Breast epithelium (tissue), 3 donors: ENCODE data around the gene MVP.

Experiments used
- POLR2A ChIP-seq: fragments of 450-650 bp; IDR thresholded peaks from one replicate; pipeline ENCODE4 v1.6.1; 2016; ENCODE audit warnings: antibody characterized with exemption, mild to moderate bottlenecking, moderate library complexity
- POLR2AphosphoS5 ChIP-seq, 3 donors: sonication (generic); formaldehyde crosslinking; IDR thresholded peaks; one replicate each; pipeline ENCODE4 v1.6.1; 2017; ENCODE audit warnings: antibody characterized with exemption in 3 of 3
- TF ChIP-seq, protein P1 (sequence below), 3 donors: fragments of 450-650 bp; IDR thresholded peaks; one replicate each; pipeline ENCODE4 v1.5.1; 2016 to 2017; ENCODE audit warnings: antibody characterized with exemption in 3 of 3, mild to moderate bottlenecking in 3 of 3, moderate library complexity in 3 of 3

DNA sequence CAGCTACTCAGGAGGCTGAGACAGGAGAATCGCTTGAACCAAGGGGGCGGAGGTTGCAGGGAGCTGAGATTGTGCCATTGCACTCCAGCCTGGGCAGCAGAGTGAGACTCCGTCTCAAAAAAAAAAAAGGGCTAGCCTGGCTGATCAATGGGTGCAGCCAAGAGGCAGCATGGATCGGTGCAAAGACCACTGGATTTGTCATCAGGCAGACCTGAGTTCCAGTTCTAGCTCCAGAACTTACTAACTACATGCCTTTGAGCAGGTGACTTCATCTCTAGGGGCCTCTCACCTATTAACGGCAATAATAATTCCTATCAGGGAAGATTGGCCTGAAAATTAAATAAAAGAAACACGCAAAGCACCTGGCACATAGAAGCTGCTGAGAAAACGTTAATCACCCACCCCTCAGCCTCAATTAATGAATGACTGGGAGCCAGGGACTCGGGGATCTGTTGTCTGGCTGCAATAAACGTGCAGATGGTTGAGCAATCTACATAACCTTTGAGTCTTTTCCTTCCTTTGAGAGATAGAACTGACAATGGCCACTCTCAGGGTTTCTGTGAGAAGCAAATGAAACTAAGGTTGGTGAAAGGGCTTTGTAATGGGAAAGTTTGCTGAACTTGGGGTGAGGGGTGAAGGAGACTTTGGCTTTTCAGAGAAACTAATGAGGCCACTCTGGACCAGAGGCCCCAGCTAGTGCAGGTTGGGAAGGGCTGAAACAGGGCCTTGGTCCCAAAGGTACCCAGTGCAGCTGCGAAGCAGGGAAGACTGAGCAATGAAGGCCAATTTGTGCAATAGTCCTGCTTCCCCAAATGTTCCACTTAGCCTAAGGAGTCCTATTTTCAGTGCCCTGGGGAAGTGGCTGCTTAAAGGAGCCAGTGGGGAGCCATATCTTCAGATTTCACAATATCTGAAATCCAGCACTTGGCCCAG, 71.5 kb downstream of the MVP start:
- TF ChIP-seq, protein P1, sequence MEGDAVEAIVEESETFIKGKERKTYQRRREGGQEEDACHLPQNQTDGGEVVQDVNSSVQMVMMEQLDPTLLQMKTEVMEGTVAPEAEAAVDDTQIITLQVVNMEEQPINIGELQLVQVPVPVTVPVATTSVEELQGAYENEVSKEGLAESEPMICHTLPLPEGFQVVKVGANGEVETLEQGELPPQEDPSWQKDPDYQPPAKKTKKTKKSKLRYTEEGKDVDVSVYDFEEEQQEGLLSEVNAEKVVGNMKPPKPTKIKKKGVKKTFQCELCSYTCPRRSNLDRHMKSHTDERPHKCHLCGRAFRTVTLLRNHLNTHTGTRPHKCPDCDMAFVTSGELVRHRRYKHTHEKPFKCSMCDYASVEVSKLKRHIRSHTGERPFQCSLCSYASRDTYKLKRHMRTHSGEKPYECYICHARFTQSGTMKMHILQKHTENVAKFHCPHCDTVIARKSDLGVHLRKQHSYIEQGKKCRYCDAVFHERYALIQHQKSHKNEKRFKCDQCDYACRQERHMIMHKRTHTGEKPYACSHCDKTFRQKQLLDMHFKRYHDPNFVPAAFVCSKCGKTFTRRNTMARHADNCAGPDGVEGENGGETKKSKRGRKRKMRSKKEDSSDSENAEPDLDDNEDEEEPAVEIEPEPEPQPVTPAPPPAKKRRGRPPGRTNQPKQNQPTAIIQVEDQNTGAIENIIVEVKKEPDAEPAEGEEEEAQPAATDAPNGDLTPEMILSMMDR (IDR thresholded peaks at IDR 0.05): no peak
- no peak for TF ChIP-seq POLR2A
- no peak for TF ChIP-seq POLR2AphosphoS5 (IDR thresholded peaks at IDR 0.05)
